ENCODE results near the gene GRK3. TPM values are rescaled to one million over a fixed set of nuclear protein-coding genes. Genes with fewer than 3 reads are reported as not detected.
"Not testable (repeated sequence)": the region's sequence is repeated elsewhere in the genome, so short reads cannot be mapped to it uniquely, and the experiment has no call there.

The GRK3 gene
- total RNA-seq, 1 donor from 2014 or later, result 7.1 TPM

DNA sequence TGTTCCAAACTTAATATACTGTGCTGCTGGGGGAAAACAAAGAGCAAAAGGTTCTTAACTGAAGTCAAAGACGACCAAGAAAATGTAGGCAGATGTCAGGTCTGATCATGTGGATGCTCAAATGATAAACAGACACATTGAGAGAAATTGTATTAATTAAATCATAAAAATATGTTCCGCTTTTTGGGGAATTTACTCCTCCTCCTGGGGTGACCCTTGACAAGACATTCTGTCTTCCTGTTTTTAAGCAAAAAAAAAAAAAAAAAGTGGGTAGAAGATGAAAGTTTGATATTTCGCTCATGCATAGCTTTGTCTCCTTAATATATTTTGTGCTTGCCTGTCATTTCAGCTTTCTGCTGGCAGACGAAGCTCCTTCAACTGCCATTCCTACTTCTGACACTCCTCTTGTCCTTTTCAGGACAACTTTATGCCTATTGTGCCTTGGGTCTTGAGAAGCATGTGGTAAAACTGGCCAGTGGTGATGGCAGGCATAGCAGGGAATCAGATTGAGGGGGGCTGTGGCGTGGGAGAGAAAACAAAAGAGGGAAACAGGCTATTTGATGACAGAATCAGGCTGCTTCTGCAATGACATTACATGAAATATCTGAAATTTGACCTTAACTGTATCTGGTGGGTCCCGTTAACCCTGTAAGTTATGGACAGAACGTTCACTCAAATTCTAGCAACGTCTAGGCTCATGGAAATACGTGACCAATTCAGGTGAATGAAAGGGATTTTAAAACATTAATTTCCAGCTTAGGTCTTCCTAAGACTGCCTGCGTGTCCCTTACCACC, 1.3 kb upstream of the GRK3 start:
- peak; percentile 17 for DNase-seq (ENCODE audit: low spot score)
- H3K27ac Mint-ChIP-seq (ENCODE audit: unreplicated experiment); H3K36me3 Mint-ChIP-seq (ENCODE audit: low read depth, unreplicated experiment); H3K9me3 Mint-ChIP-seq (ENCODE audit: unreplicated experiment); H3K27me3 Mint-ChIP-seq (ENCODE audit: unreplicated experiment): not testable (repeated sequence)
- H3K4me1 Mint-ChIP-seq (ENCODE audit: unreplicated experiment), result peaks cover 18% of the 10 kb centered on the region
- H3K4me3 Mint-ChIP-seq (ENCODE audit: unreplicated experiment), result peak overlapping the region; percentile 90

DNA sequence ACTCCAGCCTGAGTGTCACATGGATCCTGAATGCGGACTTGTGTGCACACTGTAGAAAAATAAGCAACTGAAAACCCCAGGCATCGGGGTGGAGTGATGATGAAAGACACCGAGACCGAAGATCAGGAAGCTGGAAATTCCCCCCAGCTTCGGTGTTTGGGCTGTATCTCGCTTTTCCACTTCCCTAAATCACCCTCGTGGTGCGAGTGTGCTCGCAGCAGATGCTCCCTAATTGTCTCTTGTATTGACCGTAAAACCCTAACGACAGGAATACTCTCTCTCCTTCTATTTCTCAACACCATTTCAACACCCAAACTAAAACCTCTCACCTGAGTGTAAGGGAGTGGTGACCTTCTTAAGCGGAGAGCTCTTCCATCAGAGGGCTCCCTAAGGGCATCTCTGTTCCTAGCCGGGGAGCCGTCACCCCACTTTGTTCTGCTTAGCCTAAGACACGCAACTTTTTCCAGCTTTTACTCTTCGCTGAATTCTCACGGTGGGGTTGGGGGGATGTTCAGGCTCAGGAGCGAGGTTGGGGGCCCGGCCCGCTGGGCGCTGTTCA, 635 bp upstream of the GRK3 start:
- DNase-seq (ENCODE audit: low spot score), result no peak
- TF ChIP-seq, protein P1, sequence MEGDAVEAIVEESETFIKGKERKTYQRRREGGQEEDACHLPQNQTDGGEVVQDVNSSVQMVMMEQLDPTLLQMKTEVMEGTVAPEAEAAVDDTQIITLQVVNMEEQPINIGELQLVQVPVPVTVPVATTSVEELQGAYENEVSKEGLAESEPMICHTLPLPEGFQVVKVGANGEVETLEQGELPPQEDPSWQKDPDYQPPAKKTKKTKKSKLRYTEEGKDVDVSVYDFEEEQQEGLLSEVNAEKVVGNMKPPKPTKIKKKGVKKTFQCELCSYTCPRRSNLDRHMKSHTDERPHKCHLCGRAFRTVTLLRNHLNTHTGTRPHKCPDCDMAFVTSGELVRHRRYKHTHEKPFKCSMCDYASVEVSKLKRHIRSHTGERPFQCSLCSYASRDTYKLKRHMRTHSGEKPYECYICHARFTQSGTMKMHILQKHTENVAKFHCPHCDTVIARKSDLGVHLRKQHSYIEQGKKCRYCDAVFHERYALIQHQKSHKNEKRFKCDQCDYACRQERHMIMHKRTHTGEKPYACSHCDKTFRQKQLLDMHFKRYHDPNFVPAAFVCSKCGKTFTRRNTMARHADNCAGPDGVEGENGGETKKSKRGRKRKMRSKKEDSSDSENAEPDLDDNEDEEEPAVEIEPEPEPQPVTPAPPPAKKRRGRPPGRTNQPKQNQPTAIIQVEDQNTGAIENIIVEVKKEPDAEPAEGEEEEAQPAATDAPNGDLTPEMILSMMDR (IDR thresholded peaks at IDR 0.05; ENCODE audit: unreplicated experiment), result no peak
- peak overlapping the region; percentile 90 for H3K4me3 Mint-ChIP-seq (ENCODE audit: unreplicated experiment)
- H3K27me3 Mint-ChIP-seq (ENCODE audit: unreplicated experiment), result peaks cover 3% of the 10 kb centered on the region
- H3K27ac Mint-ChIP-seq (ENCODE audit: unreplicated experiment), result no peak overlapping the region
- peaks cover 18% of the 10 kb centered on the region for H3K4me1 Mint-ChIP-seq (ENCODE audit: unreplicated experiment)
- no peaks in the 10 kb centered on the region for H3K9me3 Mint-ChIP-seq (ENCODE audit: unreplicated experiment)
- peaks cover 5% of the 10 kb centered on the region for H3K36me3 Mint-ChIP-seq (ENCODE audit: low read depth, unreplicated experiment)

DNA sequence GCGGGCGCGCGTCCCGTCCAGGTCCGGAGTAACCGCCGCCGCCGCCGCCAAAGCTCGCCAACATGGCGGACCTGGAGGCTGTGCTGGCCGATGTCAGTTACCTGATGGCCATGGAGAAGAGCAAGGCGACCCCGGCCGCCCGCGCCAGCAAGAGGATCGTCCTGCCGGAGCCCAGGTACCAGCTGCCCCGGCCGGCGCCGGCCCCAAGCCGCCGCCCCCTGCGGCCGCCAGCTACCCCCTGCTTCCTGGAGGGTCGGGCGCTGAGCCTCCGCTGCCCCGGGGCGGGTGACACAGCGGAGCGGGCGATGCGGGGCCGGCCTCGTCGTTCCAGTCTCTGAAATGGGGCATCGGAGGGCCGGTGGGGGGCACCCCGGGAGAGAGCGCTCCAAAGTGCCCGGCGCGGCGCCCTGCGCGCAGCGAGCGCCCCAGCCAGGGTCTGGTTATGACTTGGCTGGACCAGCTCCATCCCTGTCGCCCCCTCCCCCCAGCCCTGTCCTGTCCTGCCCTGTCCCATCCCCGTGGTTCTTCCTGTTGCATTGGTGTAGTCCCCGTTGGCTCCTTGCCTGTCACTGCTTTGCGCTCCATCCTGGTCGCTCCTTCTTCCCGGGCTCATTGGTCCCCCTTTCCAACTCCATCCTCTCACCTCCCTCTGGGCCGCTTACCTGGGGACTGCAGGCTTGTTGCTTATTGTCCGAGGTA, 653 bp downstream of the GRK3 start:
- Mint-ChIP-seq H3K9me3 (ENCODE audit: unreplicated experiment) (no peaks in the 10 kb centered on the region), H3K27ac (ENCODE audit: unreplicated experiment) (no peak overlapping the region), H3K27me3 (ENCODE audit: unreplicated experiment) (peaks cover 3% of the 10 kb centered on the region), H3K4me3 (ENCODE audit: unreplicated experiment) (peak overlapping the region; percentile 98), H3K36me3 (ENCODE audit: low read depth, unreplicated experiment) (peaks cover 5% of the 10 kb centered on the region), H3K4me1 (ENCODE audit: unreplicated experiment) (peaks cover 18% of the 10 kb centered on the region)
- no peak for DNase-seq (ENCODE audit: low spot score)
- TF ChIP-seq, protein P1 (IDR thresholded peaks at IDR 0.05; ENCODE audit: unreplicated experiment), result no peak

DNA sequence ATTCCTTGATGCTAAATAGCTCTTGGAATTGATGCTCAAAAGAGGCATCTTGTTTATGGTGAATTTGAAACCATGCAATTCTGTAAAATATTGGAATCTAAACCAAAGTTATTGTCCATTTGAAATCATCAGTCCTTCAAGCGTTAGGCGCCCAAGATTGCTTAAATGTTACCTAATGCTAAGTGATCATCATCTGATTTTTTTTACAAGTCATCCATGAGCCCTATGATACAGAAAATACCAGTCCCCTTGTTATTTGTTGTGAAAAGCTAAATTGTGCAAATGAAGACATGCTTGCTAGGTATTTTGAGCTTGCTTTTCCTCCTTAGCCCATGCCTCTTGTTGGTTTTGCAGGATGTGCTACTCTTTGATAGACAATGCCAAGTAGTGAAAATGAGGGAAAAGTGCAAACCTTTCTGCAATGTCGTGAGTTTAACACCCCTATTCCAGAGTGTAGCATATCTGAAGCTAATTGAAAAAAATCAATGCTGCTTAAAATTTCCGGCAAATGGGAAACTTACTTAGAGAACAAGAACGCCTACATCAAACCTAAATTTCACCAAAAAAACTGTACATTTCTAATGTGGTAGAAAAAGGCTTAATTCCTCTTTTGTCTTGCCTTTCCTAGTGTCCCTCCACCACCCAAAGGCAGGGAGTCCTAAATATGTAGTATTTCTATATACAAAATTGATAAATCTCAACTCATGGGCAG, 1.9 kb downstream of the GRK3 start:
- H3K27me3 Mint-ChIP-seq (ENCODE audit: unreplicated experiment), result peaks cover 3% of the 10 kb centered on the region
- H3K4me3 Mint-ChIP-seq (ENCODE audit: unreplicated experiment), result peak overlapping the region; percentile 98
- peaks cover 18% of the 10 kb centered on the region for H3K4me1 Mint-ChIP-seq (ENCODE audit: unreplicated experiment)
- no peak overlapping the region for H3K27ac Mint-ChIP-seq (ENCODE audit: unreplicated experiment)
- H3K9me3 Mint-ChIP-seq (ENCODE audit: unreplicated experiment), result no peaks in the 10 kb centered on the region
- no peak for DNase-seq (ENCODE audit: low spot score)
- TF ChIP-seq, protein P1 (IDR thresholded peaks at IDR 0.05; ENCODE audit: unreplicated experiment), result no peak
- peaks cover 5% of the 10 kb centered on the region for H3K36me3 Mint-ChIP-seq (ENCODE audit: low read depth, unreplicated experiment)

DNA sequence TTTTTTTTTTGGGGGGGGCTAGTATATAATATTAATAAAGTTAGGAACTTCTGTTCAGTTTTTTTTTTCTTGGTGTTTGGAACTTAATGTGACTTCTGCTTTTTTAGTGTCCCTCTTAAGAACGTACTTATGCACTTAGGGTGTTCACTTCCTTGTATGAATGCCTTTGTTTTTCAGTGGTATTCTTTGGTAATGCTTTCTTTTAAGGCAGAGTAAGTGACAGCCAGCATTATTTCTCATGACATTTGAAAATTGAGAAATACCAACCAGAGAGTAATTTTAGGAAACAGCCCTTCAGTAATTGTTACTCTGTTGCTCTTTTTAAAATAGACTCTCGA, 2.4 kb downstream of the GRK3 start:
- H3K27ac Mint-ChIP-seq (ENCODE audit: unreplicated experiment), result no peak overlapping the region
- H3K36me3 Mint-ChIP-seq (ENCODE audit: low read depth, unreplicated experiment), result peaks cover 5% of the 10 kb centered on the region
- H3K27me3 Mint-ChIP-seq (ENCODE audit: unreplicated experiment), result peaks cover 3% of the 10 kb centered on the region
- DNase-seq (ENCODE audit: low spot score), result no peak
- H3K9me3 Mint-ChIP-seq (ENCODE audit: unreplicated experiment), result no peaks in the 10 kb centered on the region
- TF ChIP-seq, protein P1 (IDR thresholded peaks at IDR 0.05; ENCODE audit: unreplicated experiment), result no peak
- peaks cover 18% of the 10 kb centered on the region for H3K4me1 Mint-ChIP-seq (ENCODE audit: unreplicated experiment)
- H3K4me3 Mint-ChIP-seq (ENCODE audit: unreplicated experiment), result no peak overlapping the region

Data from endothelial cell (in vitro differentiated cells).